ENCODE data around the gene ARL13A. TPM values are rescaled to one million over a fixed set of nuclear protein-coding genes. Genes with fewer than 3 reads are reported as not detected.

ARL13A gene
- total and polyA plus RNA-seq, 2 of the 8 experiments (the other 6 are each of a cell fraction or from before 2014, with no cell fraction given) = not detected

GRCh38 chrX:100924375-100924774, 45.1 kb upstream of the ARL13A start:
- FAIRE-seq = no peak
- Histone ChIP-seq H3K18ac (ENCODE audit: extremely low read depth, low read length) (no peak overlapping the region), H3K9ac (replicated peaks in 1 of 4; ENCODE audit: extremely low read depth in 1 of 4, low read depth in 3 of 4, low read length in 3 of 4) (no peak overlapping the region), H3K9me3 (ENCODE audit: insufficient read depth in 2 of 2, low read depth in 1 of 2, low read length in 1 of 2) (no peaks in the 10 kb centered on the region), H3K4me2 (ENCODE audit: insufficient read depth in 1 of 2, low read depth in 2 of 2, low read length in 2 of 2) (no peak overlapping the region), H4K8ac (ENCODE audit: extremely low read depth, insufficient read depth, low read length) (no peak overlapping the region), H3K23ac (ENCODE audit: insufficient read length) (no peak overlapping the region), H2BK15ac (ENCODE audit: low read length) (no peak overlapping the region), H2BK120ac (replicated peaks; ENCODE audit: low read depth, low read length) (no peak overlapping the region), H3K27me3 (replicated peaks in 1 of 4; ENCODE audit: control insufficient read depth in 3 of 4, extremely low read depth in 1 of 4, insufficient read depth in 3 of 4, low read length in 3 of 4) (peaks cover 0 to 12% (median 6%) of the 10 kb centered on the region in 4 experiments; a peak in 3 of 7 replicates), H3K4me3 (ENCODE audit: extremely low read depth in 1 of 4, insufficient read depth in 2 of 4, low read depth in 3 of 4, low read length in 4 of 4) (no peak overlapping the region), H3K14ac (ENCODE audit: insufficient read length) (no peak overlapping the region), H3K56ac (replicated peaks; ENCODE audit: insufficient read length, low read depth, low read length) (no peak overlapping the region), H4K5ac (ENCODE audit: insufficient read length, low read depth, low read length) (no peak overlapping the region), H2BK5ac (ENCODE audit: low read depth, low read length) (no peak overlapping the region), H3K79me1 (ENCODE audit: low read depth, low read length) (no peaks in the 10 kb centered on the region), H3K36me3 (ENCODE audit: control insufficient read depth in 2 of 4, insufficient read depth in 4 of 4, low read length in 3 of 4) (no peaks in the 10 kb centered on the region), H3K4ac (replicated peaks; ENCODE audit: insufficient read length, low read depth, low read length) (no peak overlapping the region), H4K91ac (replicated peaks; ENCODE audit: insufficient read length, low read length) (no peak overlapping the region), H3K4me1 (replicated peaks in 1 of 4; ENCODE audit: control insufficient read depth in 3 of 4, insufficient read depth in 4 of 4, low read length in 3 of 4) (no peaks in the 10 kb centered on the region; a peak in 1 of 7 replicates), H2BK20ac (ENCODE audit: low read length) (no peak overlapping the region), H2BK12ac (ENCODE audit: low read depth, low read length) (no peak overlapping the region), H2AFZ (ENCODE audit: low read length) (no peak overlapping the region), H2AK5ac (ENCODE audit: low read depth, low read length) (no peak overlapping the region), H3K79me2 (ENCODE audit: control insufficient read depth in 1 of 2, insufficient read depth in 2 of 2, low read length in 2 of 2) (no peaks in the 10 kb centered on the region), H3K23me2 (ENCODE audit: low read depth, low read length) (no peaks in the 10 kb centered on the region; the same call in 1 of the 2 replicates), H4K20me1 (replicated peaks in 1 of 2; ENCODE audit: control insufficient read depth in 1 of 2, insufficient read depth in 2 of 2, low read length in 2 of 2) (no peaks in the 10 kb centered on the region), H3K27ac (ENCODE audit: low read depth, low read length) (no peak overlapping the region)
- no peak for TF ChIP-seq CREB1 (IDR thresholded peaks at IDR 0.05)
- TF ChIP-seq TBP (IDR thresholded peaks at IDR 0.05; ENCODE audit: low read depth, low read length) = no peak
- no peak for TF ChIP-seq CHD2 (IDR thresholded peaks at IDR 0.05; ENCODE audit: low read length)
- TF ChIP-seq YY1 (IDR thresholded peaks at IDR 0.05; ENCODE audit: low read depth, low read length) = no peak
- no peak for TF ChIP-seq BACH1 (IDR thresholded peaks at IDR 0.05; ENCODE audit: low read length)
- TF ChIP-seq EZH2 (IDR thresholded peaks at IDR 0.05; ENCODE audit: low read depth, low read length, severe bottlenecking) = no peak
- no peak for TF ChIP-seq RXRA (IDR thresholded peaks at IDR 0.05; ENCODE audit: insufficient read depth, low read depth, low read length)
- TF ChIP-seq CBX5 (IDR thresholded peaks at IDR 0.05; ENCODE audit: low read depth, low read length) = no peak
- TF ChIP-seq HDAC6 (IDR thresholded peaks at IDR 0.05; ENCODE audit: low read depth, low read length) = no peak
- DNase-seq (ENCODE audit: low read depth in 1 of 2, low spot score in 2 of 2) = no peak
- WGBS, 2 experiments (ENCODE audit: extremely low coverage in 1 of 2, insufficient coverage in 1 of 2, insufficient read length in 1 of 2, insufficient replicate concordance in 2 of 2, low coverage in 1 of 2, low lambda C conversion rate in 2 of 2, missing lambda C conversion rate in 1 of 2) = 75% methylated on average over 3 of the region's 3 CpGs; no CpG with 5 or more reads in 1 of the 2 experiments
- ChIA-PET POLR2A (ENCODE audit: partially characterized antibody) (no interaction called here), CTCF (ENCODE audit: partially characterized antibody) (no interaction called here)

Measured in H1 (cell line).